HL-60/S4 (cell line): ENCODE results near the gene LHFPL6.

Source experiments
- in situ Hi-C: fragments of 300-500 bp; cut with MboI; formaldehyde crosslinking; loops from 2 replicates; pipeline ENCODE4 v1.14.3; 2022; ENCODE audit warnings: low sequenced_read_pairs

LHFPL6 gene

GRCh38 chr13:39401046-39401705 is 201.8 kb downstream of the LHFPL6 start:
- in situ Hi-C loops: loop anchor here (25.0 kb wide), 1 partner anchor 211 kb away; the partner anchor contains the start of gene LHFPL6

- in situ Hi-C loops: no loop called here
Observed at GRCh38 chr13:39399102-39399501, 203.9 kb downstream of the LHFPL6 start.

- in situ Hi-C loops: no loop called here
Observed at GRCh38 chr13:39397896-39398265, 205.1 kb downstream of the LHFPL6 start.

- in situ Hi-C loops: no loop called here
Observed at GRCh38 chr13:39397226-39397895, 205.6 kb downstream of the LHFPL6 start.

- in situ Hi-C loops: no loop called here
Observed at GRCh38 chr13:39394796-39395678, 208.0 kb downstream of the LHFPL6 start.

GRCh38 chr13:39391761-39392160 is 211.2 kb downstream of the LHFPL6 start:
- in situ Hi-C loops: no loop called here

- in situ Hi-C loops: no loop called here
Observed at GRCh38 chr13:39389013-39389412, 214.0 kb downstream of the LHFPL6 start.

- in situ Hi-C loops: no loop called here
Observed at GRCh38 chr13:39385621-39386231, 217.3 kb downstream of the LHFPL6 start.

GRCh38 chr13:39385154-39385553 is 217.8 kb downstream of the LHFPL6 start:
- in situ Hi-C loops: no loop called here

GRCh38 chr13:39381456-39381855 is 221.5 kb downstream of the LHFPL6 start:
- in situ Hi-C loops: no loop called here

- in situ Hi-C loops: no loop called here
Observed at GRCh38 chr13:39379667-39380655, 223.0 kb downstream of the LHFPL6 start.

GRCh38 chr13:39379118-39379517 is 223.9 kb downstream of the LHFPL6 start:
- in situ Hi-C loops: no loop called here

GRCh38 chr13:39378306-39378705 is 224.7 kb downstream of the LHFPL6 start:
- in situ Hi-C loops: no loop called here

- in situ Hi-C loops: no loop called here
Observed at GRCh38 chr13:39377699-39378098, 225.3 kb downstream of the LHFPL6 start.

GRCh38 chr13:39376076-39376475 is 226.9 kb downstream of the LHFPL6 start:
- in situ Hi-C loops: no loop called here

- in situ Hi-C loops: no loop called here
Observed at GRCh38 chr13:39375601-39376000, 227.4 kb downstream of the LHFPL6 start.

GRCh38 chr13:39374741-39375189 is 228.2 kb downstream of the LHFPL6 start:
- in situ Hi-C loops: no loop called here

- in situ Hi-C loops: no loop called here
Observed at GRCh38 chr13:39373145-39373544, 229.8 kb downstream of the LHFPL6 start.

GRCh38 chr13:39371706-39372105 is 231.3 kb downstream of the LHFPL6 start:
- in situ Hi-C loops: no loop called here

GRCh38 chr13:39370554-39370953 is 232.4 kb downstream of the LHFPL6 start:
- in situ Hi-C loops: no loop called here
